WTC11 (cell line): ENCODE measurements around the gene NOS3. TPM values are rescaled to one million over a fixed set of nuclear protein-coding genes. Genes with fewer than 3 reads are reported as not detected.
A peak's percentile ranks its signal among the peaks of the same experiment; 100 is the strongest.

Source experiments
- ATF1 ChIP-seq: sonication (generic); formaldehyde crosslinking; IDR thresholded peaks from 2 replicates; pipeline ENCODE4 v1.8.1; 2023; ENCODE audit warnings: mild to moderate bottlenecking, moderate library complexity, missing genetic modification reagents
- CREM ChIP-seq: sonication (generic); formaldehyde crosslinking; IDR thresholded peaks from 2 replicates; pipeline ENCODE4 v1.8.1; 2022; ENCODE audit warnings: mild to moderate bottlenecking, missing genetic modification reagents, moderate library complexity
- FOXJ3 ChIP-seq: sonication (generic); formaldehyde crosslinking; IDR thresholded peaks from 2 replicates; pipeline ENCODE4 v1.9.0; 2021; ENCODE audit warnings: missing genetic modification reagents, mild to moderate bottlenecking, borderline replicate concordance
- FOXP1 ChIP-seq: sonication (generic); formaldehyde crosslinking; IDR thresholded peaks from 2 replicates; pipeline ENCODE4 v1.8.0; 2022; ENCODE audit warnings: missing genetic modification reagents, mild to moderate bottlenecking, moderate library complexity, borderline replicate concordance
- GABPB1 ChIP-seq: sonication (generic); formaldehyde crosslinking; IDR thresholded peaks from 2 replicates; pipeline ENCODE4 v1.8.1; 2023; ENCODE audit warnings: mild to moderate bottlenecking, missing genetic modification reagents
- JAZF1 ChIP-seq: fragments of 250-450 bp; sonication (Bioruptor Pico); IDR thresholded peaks from 2 replicates; pipeline ENCODE4 v1.9.0; 2021; ENCODE audit warnings: moderate library complexity, mild to moderate bottlenecking, inconsistent platforms
- JUN ChIP-seq: sonication (generic); formaldehyde crosslinking; IDR thresholded peaks from 2 replicates; pipeline ENCODE4 v1.8.0; 2023; ENCODE audit warnings: mild to moderate bottlenecking, missing genetic modification reagents
- OVOL2 ChIP-seq: fragments of 250-450 bp; sonication (Bioruptor Pico); IDR thresholded peaks from 2 replicates; pipeline ENCODE4 v1.9.0; 2021; ENCODE audit warnings: mild to moderate bottlenecking, borderline replicate concordance
- RELA ChIP-seq: sonication (generic); formaldehyde crosslinking; IDR thresholded peaks from 2 replicates; pipeline ENCODE4 v1.8.1; 2022; ENCODE audit warnings: missing genetic modification reagents, mild to moderate bottlenecking, borderline replicate concordance
- TCF7 ChIP-seq: sonication (generic); formaldehyde crosslinking; IDR thresholded peaks from 2 replicates; pipeline ENCODE4 v1.8.0; 2022; ENCODE audit warnings: mild to moderate bottlenecking, low read depth, missing genetic modification reagents, moderate library complexity
- TEAD4 ChIP-seq: sonication (generic); formaldehyde crosslinking; IDR thresholded peaks from 2 replicates; pipeline ENCODE4 v1.8.0; 2022; ENCODE audit warnings: mild to moderate bottlenecking, missing genetic modification reagents
- ZNF121 ChIP-seq: sonication (generic); formaldehyde crosslinking; IDR thresholded peaks from 2 replicates; pipeline ENCODE4 v1.8.0; 2023; ENCODE audit warnings: missing genetic modification reagents
- ZNF232 ChIP-seq: sonication (generic); formaldehyde crosslinking; IDR thresholded peaks from 2 replicates; pipeline ENCODE4 v1.8.0; 2022; ENCODE audit warnings: mild to moderate bottlenecking, missing genetic modification reagents
- ZNF317 ChIP-seq: sonication (generic); formaldehyde crosslinking; IDR thresholded peaks from 2 replicates; pipeline ENCODE4 v1.8.1; 2023; ENCODE audit warnings: low read depth, mild to moderate bottlenecking, moderate library complexity, missing genetic modification reagents, borderline replicate concordance
- total RNA-seq: library from RNA; stranded (reverse); gene quantifications from 3 replicates; pipeline ENCODE4 v1.2.3, GENCODE V29; 2021
- TF ChIP-seq, protein P1 (sequence below): fragments of 250-450 bp; sonication (Bioruptor Pico); conservative IDR thresholded peaks from 2 replicates; pipeline ENCODE4 v1.9.0; 2021; ENCODE audit warnings: mild to moderate bottlenecking
- TF ChIP-seq, protein P2 (sequence below): sonication (generic); formaldehyde crosslinking; IDR thresholded peaks from 2 replicates; pipeline ENCODE4 v1.8.1; 2023; ENCODE audit warnings: mild to moderate bottlenecking, missing genetic modification reagents, borderline replicate concordance
- TF ChIP-seq, protein P3 (sequence below): fragments of 250-450 bp; sonication (Bioruptor Pico); IDR thresholded peaks from 2 replicates; pipeline ENCODE4 v1.9.0; 2021; ENCODE audit warnings: moderate library complexity, mild to moderate bottlenecking, inconsistent platforms, borderline replicate concordance
- TF ChIP-seq, protein P4 (sequence below): sonication (generic); formaldehyde crosslinking; IDR thresholded peaks from 2 replicates; pipeline ENCODE4 v1.8.1; 2023; ENCODE audit warnings: mild to moderate bottlenecking, missing genetic modification reagents, moderate library complexity
- TF ChIP-seq, protein P5 (sequence below): sonication (generic); formaldehyde crosslinking; IDR thresholded peaks from 2 replicates; pipeline ENCODE4 v1.8.1; 2023; ENCODE audit warnings: mild to moderate bottlenecking, missing genetic modification reagents
- TF ChIP-seq, protein P6 (sequence below): sonication (generic); formaldehyde crosslinking; conservative IDR thresholded peaks from 2 replicates; pipeline ENCODE4 v1.8.1; 2022; ENCODE audit warnings: mild to moderate bottlenecking, missing genetic modification reagents
- TF ChIP-seq, protein P7 (sequence below): sonication (generic); formaldehyde crosslinking; IDR thresholded peaks from 2 replicates; pipeline ENCODE4 v1.8.1; 2022; ENCODE audit warnings: mild to moderate bottlenecking, missing genetic modification reagents, moderate library complexity, borderline replicate concordance
- TF ChIP-seq, protein P8 (sequence below): sonication (generic); formaldehyde crosslinking; IDR thresholded peaks from 2 replicates; pipeline ENCODE4 v1.8.0; 2022; ENCODE audit warnings: mild to moderate bottlenecking, missing genetic modification reagents
- TF ChIP-seq, protein P9 (sequence below): sonication (generic); formaldehyde crosslinking; IDR thresholded peaks from 2 replicates; pipeline ENCODE4 v1.8.0; 2022; ENCODE audit warnings: mild to moderate bottlenecking, missing genetic modification reagents

NOS3 gene
- total RNA-seq, 1 experiment from 2014 or later, result 6.6 TPM

DNA sequence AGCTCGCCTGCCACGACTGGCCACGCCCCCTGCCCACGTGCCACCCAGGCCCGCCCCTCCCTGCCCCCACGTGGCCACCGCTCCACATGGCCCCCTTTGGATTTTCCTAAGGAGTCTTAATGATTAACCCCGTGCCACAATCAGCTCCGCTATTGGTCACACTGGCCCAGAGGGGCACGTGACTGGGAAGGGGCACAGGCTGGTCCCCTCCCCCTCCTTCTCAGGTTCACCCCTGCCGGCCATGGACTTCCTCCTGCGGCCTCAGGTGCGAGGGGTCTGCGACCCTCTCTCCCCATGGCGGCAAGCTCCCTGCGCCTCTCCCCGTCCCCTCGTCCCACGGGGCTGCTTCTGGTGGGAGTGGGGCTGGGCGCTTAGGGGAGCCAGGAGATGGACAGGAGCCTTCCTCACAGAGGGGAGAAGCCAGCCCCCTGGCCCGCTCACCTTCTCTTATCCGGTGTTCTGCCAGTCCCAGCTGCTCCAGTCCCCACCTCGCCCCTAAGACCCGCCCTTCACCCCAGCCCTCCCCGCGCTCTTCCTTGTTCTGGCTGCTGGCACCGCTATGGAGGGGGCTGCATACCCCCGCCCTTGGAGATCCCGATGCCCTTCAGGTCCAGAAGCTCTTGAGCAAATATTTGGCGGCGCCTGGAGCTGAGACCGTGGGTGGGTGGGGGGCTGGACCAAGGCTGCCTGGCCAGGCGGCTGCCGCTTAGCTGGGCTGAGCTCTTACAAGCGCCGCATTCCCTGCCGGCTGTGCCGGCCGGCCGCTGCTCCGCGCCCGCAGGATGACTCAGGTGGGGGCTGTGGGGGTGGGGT is 71.8 kb downstream of the NOS3 start (continued):
- TF ChIP-seq, protein P1, sequence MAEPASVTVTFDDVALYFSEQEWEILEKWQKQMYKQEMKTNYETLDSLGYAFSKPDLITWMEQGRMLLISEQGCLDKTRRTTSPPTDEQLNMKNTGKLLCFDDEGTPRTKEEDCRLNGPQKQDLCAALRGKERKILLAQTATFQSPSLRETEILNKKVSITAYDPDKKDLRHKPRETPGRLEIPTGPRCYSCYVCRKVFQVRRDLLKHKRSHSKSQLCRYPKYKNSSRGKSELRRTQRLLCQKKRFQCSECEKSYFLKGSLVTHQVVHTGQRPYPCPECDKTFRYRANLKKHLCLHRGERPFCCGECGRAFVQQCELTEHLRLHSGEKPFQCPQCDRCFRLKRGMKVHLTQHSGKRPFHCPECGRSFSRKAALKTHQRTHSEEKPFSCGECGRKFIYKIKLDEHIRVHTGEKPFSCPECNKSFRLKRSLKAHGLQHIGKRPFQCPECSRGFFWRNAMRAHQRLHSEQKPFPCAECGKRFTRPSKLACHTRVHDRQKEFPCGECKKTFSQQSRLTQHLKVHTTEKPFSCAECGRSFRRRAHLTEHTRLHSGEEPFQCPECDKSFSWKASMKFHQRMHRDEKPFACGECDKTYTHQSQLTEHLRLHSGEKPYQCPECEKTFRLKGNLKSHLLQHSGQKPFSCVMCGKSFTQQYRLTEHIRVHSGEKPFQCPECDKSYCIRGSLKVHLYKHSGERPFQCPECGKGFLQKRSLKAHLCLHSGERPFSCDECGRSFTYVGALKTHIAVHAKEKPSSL (CRISPR knock-in tag), result no peak
- TF ChIP-seq, protein P2, sequence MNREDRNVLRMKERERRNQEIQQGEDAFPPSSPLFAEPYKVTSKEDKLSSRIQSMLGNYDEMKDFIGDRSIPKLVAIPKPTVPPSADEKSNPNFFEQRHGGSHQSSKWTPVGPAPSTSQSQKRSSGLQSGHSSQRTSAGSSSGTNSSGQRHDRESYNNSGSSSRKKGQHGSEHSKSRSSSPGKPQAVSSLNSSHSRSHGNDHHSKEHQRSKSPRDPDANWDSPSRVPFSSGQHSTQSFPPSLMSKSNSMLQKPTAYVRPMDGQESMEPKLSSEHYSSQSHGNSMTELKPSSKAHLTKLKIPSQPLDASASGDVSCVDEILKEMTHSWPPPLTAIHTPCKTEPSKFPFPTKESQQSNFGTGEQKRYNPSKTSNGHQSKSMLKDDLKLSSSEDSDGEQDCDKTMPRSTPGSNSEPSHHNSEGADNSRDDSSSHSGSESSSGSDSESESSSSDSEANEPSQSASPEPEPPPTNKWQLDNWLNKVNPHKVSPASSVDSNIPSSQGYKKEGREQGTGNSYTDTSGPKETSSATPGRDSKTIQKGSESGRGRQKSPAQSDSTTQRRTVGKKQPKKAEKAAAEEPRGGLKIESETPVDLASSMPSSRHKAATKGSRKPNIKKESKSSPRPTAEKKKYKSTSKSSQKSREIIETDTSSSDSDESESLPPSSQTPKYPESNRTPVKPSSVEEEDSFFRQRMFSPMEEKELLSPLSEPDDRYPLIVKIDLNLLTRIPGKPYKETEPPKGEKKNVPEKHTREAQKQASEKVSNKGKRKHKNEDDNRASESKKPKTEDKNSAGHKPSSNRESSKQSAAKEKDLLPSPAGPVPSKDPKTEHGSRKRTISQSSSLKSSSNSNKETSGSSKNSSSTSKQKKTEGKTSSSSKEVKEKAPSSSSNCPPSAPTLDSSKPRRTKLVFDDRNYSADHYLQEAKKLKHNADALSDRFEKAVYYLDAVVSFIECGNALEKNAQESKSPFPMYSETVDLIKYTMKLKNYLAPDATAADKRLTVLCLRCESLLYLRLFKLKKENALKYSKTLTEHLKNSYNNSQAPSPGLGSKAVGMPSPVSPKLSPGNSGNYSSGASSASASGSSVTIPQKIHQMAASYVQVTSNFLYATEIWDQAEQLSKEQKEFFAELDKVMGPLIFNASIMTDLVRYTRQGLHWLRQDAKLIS (CRISPR knock-in tag), result no peak
- TF ChIP-seq, protein P3, sequence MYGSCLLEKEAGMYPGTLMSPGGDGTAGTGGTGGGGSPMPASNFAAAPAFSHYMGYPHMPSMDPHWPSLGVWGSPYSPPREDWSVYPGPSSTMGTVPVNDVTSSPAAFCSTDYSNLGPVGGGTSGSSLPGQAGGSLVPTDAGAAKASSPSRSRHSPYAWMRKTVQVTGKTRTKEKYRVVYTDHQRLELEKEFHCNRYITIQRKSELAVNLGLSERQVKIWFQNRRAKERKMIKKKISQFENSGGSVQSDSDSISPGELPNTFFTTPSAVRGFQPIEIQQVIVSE (CRISPR knock-in tag), result no peak
- no peak for TF ChIP-seq JAZF1 (CRISPR knock-in tag)
- no peak for TF ChIP-seq OVOL2 (CRISPR knock-in tag)
- TF ChIP-seq TCF7, result no peak
- no peak for TF ChIP-seq JUN (CRISPR knock-in tag)
- no peak for TF ChIP-seq ATF1 (CRISPR knock-in tag)
- TF ChIP-seq, protein P4, sequence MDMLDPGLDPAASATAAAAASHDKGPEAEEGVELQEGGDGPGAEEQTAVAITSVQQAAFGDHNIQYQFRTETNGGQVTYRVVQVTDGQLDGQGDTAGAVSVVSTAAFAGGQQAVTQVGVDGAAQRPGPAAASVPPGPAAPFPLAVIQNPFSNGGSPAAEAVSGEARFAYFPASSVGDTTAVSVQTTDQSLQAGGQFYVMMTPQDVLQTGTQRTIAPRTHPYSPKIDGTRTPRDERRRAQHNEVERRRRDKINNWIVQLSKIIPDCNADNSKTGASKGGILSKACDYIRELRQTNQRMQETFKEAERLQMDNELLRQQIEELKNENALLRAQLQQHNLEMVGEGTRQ (CRISPR knock-in tag), result peak; percentile 98
- TF ChIP-seq CREM, result no peak
- no peak for TF ChIP-seq ZNF232
- no peak for TF ChIP-seq TEAD4
- TF ChIP-seq, protein P5, sequence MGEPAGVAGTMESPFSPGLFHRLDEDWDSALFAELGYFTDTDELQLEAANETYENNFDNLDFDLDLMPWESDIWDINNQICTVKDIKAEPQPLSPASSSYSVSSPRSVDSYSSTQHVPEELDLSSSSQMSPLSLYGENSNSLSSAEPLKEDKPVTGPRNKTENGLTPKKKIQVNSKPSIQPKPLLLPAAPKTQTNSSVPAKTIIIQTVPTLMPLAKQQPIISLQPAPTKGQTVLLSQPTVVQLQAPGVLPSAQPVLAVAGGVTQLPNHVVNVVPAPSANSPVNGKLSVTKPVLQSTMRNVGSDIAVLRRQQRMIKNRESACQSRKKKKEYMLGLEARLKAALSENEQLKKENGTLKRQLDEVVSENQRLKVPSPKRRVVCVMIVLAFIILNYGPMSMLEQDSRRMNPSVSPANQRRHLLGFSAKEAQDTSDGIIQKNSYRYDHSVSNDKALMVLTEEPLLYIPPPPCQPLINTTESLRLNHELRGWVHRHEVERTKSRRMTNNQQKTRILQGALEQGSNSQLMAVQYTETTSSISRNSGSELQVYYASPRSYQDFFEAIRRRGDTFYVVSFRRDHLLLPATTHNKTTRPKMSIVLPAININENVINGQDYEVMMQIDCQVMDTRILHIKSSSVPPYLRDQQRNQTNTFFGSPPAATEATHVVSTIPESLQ (CRISPR knock-in tag), result no peak
- no peak for TF ChIP-seq ZNF121
- TF ChIP-seq GABPB1, result peak; percentile 22; the same call in 1 of the 2 replicates
- peak; percentile 88 for TF ChIP-seq FOXP1
- TF ChIP-seq, protein P6, sequence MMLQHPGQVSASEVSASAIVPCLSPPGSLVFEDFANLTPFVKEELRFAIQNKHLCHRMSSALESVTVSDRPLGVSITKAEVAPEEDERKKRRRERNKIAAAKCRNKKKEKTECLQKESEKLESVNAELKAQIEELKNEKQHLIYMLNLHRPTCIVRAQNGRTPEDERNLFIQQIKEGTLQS (CRISPR knock-in tag), result no peak
- TF ChIP-seq ZNF317 (CRISPR knock-in tag), result no peak
- TF ChIP-seq, protein P7, sequence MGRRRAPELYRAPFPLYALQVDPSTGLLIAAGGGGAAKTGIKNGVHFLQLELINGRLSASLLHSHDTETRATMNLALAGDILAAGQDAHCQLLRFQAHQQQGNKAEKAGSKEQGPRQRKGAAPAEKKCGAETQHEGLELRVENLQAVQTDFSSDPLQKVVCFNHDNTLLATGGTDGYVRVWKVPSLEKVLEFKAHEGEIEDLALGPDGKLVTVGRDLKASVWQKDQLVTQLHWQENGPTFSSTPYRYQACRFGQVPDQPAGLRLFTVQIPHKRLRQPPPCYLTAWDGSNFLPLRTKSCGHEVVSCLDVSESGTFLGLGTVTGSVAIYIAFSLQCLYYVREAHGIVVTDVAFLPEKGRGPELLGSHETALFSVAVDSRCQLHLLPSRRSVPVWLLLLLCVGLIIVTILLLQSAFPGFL (CRISPR knock-in tag), result no peak
- TF ChIP-seq, protein P8, sequence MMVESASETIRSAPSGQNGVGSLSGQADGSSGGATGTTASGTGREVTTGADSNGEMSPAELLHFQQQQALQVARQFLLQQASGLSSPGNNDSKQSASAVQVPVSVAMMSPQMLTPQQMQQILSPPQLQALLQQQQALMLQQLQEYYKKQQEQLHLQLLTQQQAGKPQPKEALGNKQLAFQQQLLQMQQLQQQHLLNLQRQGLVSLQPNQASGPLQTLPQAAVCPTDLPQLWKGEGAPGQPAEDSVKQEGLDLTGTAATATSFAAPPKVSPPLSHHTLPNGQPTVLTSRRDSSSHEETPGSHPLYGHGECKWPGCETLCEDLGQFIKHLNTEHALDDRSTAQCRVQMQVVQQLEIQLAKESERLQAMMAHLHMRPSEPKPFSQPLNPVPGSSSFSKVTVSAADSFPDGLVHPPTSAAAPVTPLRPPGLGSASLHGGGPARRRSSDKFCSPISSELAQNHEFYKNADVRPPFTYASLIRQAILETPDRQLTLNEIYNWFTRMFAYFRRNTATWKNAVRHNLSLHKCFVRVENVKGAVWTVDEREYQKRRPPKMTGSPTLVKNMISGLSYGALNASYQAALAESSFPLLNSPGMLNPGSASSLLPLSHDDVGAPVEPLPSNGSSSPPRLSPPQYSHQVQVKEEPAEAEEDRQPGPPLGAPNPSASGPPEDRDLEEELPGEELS (CRISPR knock-in tag), result peak; percentile 30; the same call in 1 of the 2 replicates
- TF ChIP-seq FOXJ3 (CRISPR knock-in tag), result no peak
- no peak for TF ChIP-seq RELA (CRISPR knock-in tag)
- TF ChIP-seq, protein P9, sequence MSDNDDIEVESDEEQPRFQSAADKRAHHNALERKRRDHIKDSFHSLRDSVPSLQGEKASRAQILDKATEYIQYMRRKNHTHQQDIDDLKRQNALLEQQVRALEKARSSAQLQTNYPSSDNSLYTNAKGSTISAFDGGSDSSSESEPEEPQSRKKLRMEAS, result peak; percentile 95
